Type B pancreatic cell (in vitro differentiated cells): ENCODE results near the gene MEDAG. TPM values are rescaled to one million over a fixed set of nuclear protein-coding genes. Genes with fewer than 3 reads are reported as not detected.

ENCODE experiments used
- DNase-seq: peaks from one replicate; pipeline ENCODE4 v3.0.0; 2021; ENCODE audit warnings: mixed read lengths; ENCODE audit not compliant: unreplicated experiment; ENCODE audit errors: extremely low spot score
- H3K27ac Mint-ChIP-seq: 2 replicates; pipeline ENCODE4 v1.8.0; 2021; ENCODE audit warnings: mild to moderate bottlenecking, mixed read lengths
- H3K27me3 Mint-ChIP-seq: 2 replicates; pipeline ENCODE4 v1.8.0; 2021; ENCODE audit warnings: mixed read lengths
- H3K36me3 Mint-ChIP-seq: 2 replicates; pipeline ENCODE4 v1.8.0; 2021; ENCODE audit warnings: mixed read lengths
- H3K4me1 Mint-ChIP-seq: one replicate; pipeline ENCODE4 v1.8.0; 2021; ENCODE audit warnings: mixed read lengths; ENCODE audit not compliant: unreplicated experiment
- H3K4me3 Mint-ChIP-seq: 2 replicates; pipeline ENCODE4 v1.8.0; 2021; ENCODE audit warnings: mild to moderate bottlenecking, mixed read lengths
- H3K9me3 Mint-ChIP-seq: 2 replicates; pipeline ENCODE4 v1.8.0; 2021; ENCODE audit warnings: mixed read lengths
- total RNA-seq: library from RNA; stranded (reverse); gene quantifications from 2 replicates; pipeline ENCODE4 v1.2.1, GENCODE V29; 2021; ENCODE audit warnings: low replicate concordance
- TF ChIP-seq, protein P1 (sequence below): fragments of 200-600 bp; sonication (generic); conservative IDR thresholded peaks from 2 replicates; pipeline ENCODE4 v1.5.0; 2021; ENCODE audit warnings: antibody characterized with exemption, mild to moderate bottlenecking

The MEDAG gene
- total RNA-seq, 1 donor from 2014 or later: 0.36 TPM

- Mint-ChIP-seq H3K4me1 (peaks cover 65% of the 10 kb centered on the region), H3K27me3 (peaks cover 12% of the 10 kb centered on the region), H3K36me3 (no peaks in the 10 kb centered on the region), H3K4me3 (no peak overlapping the region), H3K27ac (peak overlapping the region; percentile 31), H3K9me3 (no peaks in the 10 kb centered on the region)
- DNase-seq: no peak
- TF ChIP-seq, protein P1, sequence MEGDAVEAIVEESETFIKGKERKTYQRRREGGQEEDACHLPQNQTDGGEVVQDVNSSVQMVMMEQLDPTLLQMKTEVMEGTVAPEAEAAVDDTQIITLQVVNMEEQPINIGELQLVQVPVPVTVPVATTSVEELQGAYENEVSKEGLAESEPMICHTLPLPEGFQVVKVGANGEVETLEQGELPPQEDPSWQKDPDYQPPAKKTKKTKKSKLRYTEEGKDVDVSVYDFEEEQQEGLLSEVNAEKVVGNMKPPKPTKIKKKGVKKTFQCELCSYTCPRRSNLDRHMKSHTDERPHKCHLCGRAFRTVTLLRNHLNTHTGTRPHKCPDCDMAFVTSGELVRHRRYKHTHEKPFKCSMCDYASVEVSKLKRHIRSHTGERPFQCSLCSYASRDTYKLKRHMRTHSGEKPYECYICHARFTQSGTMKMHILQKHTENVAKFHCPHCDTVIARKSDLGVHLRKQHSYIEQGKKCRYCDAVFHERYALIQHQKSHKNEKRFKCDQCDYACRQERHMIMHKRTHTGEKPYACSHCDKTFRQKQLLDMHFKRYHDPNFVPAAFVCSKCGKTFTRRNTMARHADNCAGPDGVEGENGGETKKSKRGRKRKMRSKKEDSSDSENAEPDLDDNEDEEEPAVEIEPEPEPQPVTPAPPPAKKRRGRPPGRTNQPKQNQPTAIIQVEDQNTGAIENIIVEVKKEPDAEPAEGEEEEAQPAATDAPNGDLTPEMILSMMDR: no peak
Observed at GRCh38 chr13:30870049-30870884, 35.8 kb upstream of the MEDAG start.

- peaks cover 61% of the 10 kb centered on the region for H3K4me1 Mint-ChIP-seq
- TF ChIP-seq, protein P1: no peak
- H3K4me3 Mint-ChIP-seq: no peak overlapping the region
- H3K36me3 Mint-ChIP-seq: no peaks in the 10 kb centered on the region
- H3K27ac Mint-ChIP-seq: peak overlapping the region; percentile 31
- H3K9me3 Mint-ChIP-seq: no peaks in the 10 kb centered on the region
- peaks cover 9% of the 10 kb centered on the region for H3K27me3 Mint-ChIP-seq
- no peak for DNase-seq
Observed at GRCh38 chr13:30870916-30871587, 35.0 kb upstream of the MEDAG start.

- Mint-ChIP-seq H3K36me3 (no peaks in the 10 kb centered on the region), H3K9me3 (no peaks in the 10 kb centered on the region), H3K4me3 (no peak overlapping the region), H3K4me1 (peaks cover 54% of the 10 kb centered on the region), H3K27ac (no peak overlapping the region), H3K27me3 (peaks cover 9% of the 10 kb centered on the region)
- TF ChIP-seq, protein P1: no peak
- DNase-seq: no peak
Observed at GRCh38 chr13:30871588-30872275, 34.3 kb upstream of the MEDAG start.

DNA sequence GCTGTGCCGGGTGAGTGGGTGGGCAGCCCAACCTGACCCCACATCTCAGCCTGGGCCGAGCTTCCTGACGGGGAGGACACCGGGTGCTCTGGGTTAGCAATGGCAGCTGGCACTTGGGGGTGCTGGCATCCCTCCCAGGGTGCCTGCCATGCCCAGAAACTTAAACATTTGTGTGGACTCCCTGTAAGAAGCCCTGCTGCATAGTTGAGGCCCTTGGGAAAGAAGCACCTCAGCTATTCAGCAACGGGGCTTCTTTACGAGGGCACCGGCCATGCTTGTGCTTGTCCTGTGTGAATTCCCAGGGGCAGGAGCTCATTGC is 33.8 kb upstream of the MEDAG start:
- Mint-ChIP-seq H3K27ac (no peak overlapping the region), H3K4me1 (peaks cover 52% of the 10 kb centered on the region)

More for the DNA sequence above, 33.8 kb upstream of the MEDAG start:
- no peak for DNase-seq
- H3K27me3 Mint-ChIP-seq: peaks cover 9% of the 10 kb centered on the region
- no peaks in the 10 kb centered on the region for H3K36me3 Mint-ChIP-seq
- TF ChIP-seq, protein P1: no peak
- no peak overlapping the region for H3K4me3 Mint-ChIP-seq
- no peaks in the 10 kb centered on the region for H3K9me3 Mint-ChIP-seq
